ENCODE results near the gene KCNIP4.
"Not testable (repeated sequence)": the region's sequence is repeated elsewhere in the genome, so short reads cannot be mapped to it uniquely, and the experiment has no call there.

KCNIP4 gene

DNA sequence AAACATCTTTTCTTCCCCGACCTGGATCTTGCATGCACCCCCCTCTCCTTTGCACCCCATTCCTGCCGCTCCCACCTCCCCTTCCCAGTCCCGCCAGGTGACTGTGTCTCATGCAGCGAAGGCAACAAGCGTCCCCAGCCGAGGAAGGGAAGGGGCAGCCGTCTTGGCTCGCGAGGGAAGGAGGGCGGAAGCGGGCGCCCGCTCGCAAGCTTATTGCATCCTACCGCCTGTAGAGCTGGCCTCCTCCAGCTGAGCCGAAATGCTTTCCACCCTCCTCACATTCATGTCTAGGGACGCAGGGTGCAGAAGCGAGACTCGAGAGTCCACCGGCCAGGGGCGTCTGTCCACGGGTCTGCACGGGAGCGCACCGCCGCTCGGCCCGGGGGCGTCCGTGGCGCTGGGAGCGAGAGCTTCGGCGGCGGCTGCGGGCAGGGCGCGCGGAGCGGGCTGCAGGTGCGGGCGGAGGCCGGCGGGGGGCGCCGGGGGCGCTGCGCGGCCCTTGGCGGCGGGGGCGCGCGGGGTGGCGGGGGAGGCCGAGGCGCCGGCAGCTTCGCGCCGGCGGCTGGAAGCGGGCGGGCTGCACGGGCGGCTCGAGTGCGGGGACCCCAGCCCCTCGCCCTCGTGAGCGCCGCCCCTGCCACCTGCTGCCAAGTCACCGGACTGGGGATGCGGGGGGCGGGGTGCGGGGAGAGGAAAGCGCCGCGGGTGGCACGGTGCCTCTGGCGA, at the start of gene KCNIP4:
Gene KCNIP4, minus strand, starts transcription at position 426 of the 726 bp plus-strand sequence.
- DNase-seq: no peak

GRCh38 chr4:21996618-21997017, 48.0 kb upstream of the KCNIP4 start:
- not testable (repeated sequence) for DNase-seq

- no peak for DNase-seq
Observed at GRCh38 chr4:21992330-21992729, 43.8 kb upstream of the KCNIP4 start.

DNA sequence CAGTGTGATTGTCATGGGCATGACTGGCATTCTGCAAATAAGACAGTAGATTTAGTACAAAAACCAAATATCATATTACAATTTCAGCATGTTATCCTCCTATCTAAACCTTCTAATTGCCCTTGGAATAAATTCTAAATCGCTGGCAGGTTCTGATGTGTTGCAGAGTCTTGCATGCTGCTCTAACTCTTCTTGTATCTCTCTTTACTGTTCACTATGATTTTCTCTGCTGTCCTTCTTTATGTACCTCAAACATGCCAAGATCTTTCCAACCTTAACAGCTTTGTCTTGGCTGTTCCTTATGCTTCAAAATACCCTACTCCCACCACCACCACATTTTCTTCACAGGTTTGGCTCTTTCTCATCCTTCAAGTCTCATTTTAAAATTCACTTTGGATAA, 43.0 kb upstream of the KCNIP4 start:
- no peak for DNase-seq

DNA sequence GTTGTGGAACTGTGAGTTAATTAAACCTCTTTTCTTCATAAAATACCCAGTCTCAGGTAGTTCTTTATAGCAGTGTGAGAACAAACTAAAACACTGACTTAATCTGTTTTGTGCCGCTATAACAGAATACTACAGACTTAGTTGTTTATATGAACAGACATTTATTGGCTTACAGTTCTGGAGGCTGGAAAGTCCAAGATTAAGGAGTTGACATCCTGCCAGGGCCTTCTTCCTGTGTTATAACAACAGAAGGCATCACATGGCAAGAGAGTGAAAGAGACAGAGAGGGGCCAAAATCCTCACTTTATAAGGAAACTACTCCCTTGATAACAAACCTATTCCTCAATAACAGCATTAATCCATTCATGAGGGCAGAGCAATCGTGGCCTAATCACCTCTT, 42.5 kb upstream of the KCNIP4 start:
- DNase-seq: no peak

- no peak for DNase-seq
Observed at GRCh38 chr4:21989351-21989750, 40.8 kb upstream of the KCNIP4 start.

DNA sequence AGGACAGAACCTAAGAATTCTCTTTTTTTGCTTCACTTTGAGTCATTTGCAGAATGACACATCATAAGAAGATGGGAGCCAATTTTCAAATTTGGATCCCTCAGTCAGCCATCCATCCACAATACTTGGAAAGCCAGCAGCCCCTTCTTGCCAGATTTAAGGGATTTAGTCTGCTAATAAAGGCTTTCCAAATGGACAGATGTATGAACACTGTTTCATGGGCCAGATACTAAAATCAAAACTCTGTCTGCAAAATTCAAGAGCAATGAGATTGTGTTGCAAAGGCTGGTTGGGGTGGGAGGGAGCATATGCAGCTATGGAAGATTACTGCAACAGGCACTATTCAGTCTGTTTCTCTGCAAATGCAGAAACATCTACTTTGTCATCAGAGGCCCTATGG, 37.7 kb upstream of the KCNIP4 start:
- DNase-seq: no peak

DNA sequence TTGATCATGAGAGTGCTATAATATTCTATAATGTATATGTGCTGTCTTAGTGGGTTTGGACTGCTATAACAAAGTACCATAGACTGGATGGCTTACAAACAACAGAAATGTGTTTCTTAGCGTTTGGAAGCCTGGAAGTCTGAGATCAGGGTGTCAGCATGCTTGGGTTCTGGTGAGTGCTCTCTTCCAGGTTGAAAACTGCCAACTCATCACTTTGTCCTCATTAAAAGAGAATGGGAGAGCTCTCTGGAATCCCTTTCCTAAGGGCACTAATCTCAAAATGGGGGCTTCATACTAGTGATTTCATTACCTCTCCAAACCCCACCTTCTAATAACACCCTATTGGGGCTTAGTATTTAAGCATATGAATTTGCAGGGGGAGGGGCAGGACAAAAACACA, 33.5 kb upstream of the KCNIP4 start:
- DNase-seq: no peak

DNA sequence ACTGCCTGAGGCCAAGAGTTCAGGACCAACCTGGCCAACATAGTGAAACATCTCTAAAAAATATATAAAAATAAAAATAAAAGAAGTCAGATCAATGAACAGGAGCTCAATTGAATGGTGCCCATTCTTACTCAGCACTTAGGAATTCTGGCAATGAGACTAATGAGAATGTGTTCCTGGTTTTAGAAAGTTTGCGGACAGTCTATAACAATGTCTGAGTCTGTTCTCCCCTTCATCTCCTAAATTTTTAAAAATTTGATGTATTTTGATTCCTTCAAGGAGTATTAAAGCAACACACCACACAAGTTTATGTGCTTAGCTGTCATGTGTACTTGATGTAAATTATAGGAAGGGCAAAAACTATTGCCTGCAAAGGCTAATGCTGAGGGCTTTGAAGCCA, 30.6 kb upstream of the KCNIP4 start:
- DNase-seq: no peak

- DNase-seq: no peak
Observed at GRCh38 chr4:21976166-21976565, 27.6 kb upstream of the KCNIP4 start.

- DNase-seq: no peak
Observed at GRCh38 chr4:21973850-21974249, 25.3 kb upstream of the KCNIP4 start.

DNA sequence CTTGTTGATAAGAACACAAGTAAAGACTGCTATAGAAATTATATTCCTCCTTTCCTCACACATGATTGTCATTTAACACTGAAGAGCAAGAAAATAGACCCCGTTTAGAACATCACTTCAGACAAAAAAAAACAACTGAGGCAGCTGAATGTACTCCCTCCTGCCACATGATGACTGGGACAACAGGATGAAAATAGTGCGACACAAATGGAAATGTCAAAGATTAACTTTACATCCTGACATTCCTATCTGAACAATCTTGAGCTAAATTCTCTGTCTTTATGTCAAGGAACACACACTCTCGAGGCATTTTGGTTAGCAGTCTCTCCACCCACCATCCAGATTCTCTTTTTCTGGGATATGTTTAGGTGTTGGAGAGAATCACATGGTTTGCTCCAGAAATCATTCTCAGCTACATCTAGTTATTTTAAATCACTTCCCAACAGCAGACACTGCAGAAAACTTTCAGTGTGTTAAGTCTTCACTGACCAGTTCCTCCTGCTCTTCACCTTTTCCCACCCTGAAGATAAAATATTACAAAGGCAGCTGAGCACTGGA, 16.3 kb upstream of the KCNIP4 start:
- no peak for DNase-seq

DNA sequence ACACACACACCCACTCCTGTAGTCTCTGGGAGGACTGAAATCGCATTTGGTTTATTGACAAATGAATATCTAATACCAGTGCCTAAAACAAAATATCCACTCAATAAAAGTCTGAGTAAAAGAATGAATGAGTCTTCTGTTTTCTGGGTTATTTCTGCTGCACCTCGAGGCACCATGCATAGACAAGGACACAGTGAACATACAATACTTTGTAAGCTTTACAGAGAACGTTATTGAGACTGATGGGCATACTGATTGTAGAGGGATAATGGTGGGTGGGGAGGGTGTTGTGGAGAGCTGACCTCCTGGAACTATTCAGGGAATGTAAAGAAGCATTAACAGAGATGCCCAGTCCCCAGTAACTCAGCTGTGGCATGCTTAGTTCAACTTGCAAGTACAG, 14.1 kb upstream of the KCNIP4 start:
- DNase-seq: no peak

- DNase-seq: no peak
Observed at GRCh38 chr4:21960793-21961192, 12.2 kb upstream of the KCNIP4 start.

DNA sequence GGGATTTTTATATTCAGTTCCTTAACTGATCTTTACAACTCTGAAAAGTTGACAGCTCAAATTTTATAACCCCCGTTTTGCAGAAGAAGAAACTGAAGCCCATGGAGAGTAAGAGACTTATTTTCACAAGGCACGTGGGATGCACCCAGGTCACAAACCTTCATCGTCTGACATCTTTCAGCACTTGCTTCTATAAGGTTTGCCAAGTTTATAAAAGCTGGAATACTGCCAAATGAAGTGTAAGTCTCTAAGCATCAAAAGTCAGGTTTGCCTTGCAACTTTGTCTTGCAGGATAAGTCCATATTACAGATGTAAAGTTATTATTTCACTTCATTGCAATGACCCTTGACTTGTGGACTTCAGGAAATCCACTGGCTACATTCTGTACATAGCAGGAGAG, 6.3 kb upstream of the KCNIP4 start:
- no peak for DNase-seq

DNA sequence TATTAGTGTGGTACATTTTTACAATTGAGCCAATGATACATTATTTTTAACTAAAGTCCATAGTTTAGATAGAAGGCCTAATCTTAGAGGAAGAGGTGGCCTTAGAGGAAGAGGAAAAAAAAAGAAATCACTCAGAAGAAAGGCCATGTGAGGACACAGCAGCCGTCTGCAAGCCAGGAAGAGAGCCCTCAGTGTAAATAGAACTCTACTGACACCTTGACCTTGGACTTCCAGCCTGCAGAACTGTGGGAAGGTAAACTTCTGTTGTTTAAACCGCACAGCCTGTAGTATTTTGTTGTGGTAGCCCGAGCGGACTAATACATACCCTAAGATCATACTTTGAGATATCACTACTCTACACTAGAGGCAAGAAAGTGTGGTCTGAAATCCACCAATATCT, 5.1 kb upstream of the KCNIP4 start:
- DNase-seq: no peak

- DNase-seq: no peak
Observed at GRCh38 chr4:21952549-21952948, 4.0 kb upstream of the KCNIP4 start.

GRCh38 chr4:21949073-21949457, 493 bp upstream of the KCNIP4 start:
- no peak for DNase-seq

- DNase-seq: no peak
Observed at GRCh38 chr4:21947791-21948346, 703 bp downstream of the KCNIP4 start.

DNA sequence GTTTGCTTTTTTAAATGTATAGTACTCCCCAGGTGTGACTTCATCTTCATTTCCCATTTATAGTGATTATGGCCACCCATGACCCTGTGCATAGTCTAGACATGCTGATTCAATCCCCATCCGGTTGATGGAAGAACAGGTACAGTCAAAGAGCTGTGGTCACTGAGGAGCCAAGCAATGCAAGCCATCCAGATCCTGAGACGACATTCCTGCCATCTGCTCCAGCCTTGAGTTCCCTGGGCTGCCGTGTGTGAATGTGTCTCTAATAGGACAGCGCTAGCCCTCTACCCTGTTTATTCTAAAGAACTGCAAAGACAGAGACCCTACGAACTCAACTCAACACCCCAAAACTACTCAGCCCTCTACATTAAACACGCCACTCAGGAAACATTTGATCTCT, 1.7 kb downstream of the KCNIP4 start:
- no peak for DNase-seq

- peak; percentile 30 for DNase-seq
Observed at GRCh38 chr4:21921526-21922180, 26.9 kb downstream of the KCNIP4 start.

DNA sequence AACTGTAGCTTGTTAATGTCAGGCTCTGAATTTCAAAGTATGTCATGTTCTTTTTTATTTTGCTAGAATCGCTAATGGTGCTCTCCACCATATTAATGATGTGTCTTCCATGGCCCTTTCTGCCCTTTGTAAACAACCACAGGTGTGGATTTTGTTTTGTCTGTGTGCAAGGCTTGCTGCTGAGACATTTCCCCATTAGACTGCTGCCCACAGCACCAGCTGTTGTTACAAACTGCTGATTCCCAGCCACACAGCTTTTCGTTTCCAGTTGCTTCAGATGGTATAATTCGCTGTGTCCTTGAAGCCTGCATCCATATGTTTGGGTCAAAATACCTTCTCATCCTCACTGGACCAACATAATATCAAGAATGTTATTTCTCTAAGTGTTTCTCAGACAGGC, 32.8 kb downstream of the KCNIP4 start:
- no peak for DNase-seq

GRCh38 chr4:21901831-21902230, 46.7 kb downstream of the KCNIP4 start:
- DNase-seq: peak; percentile 14

DNA sequence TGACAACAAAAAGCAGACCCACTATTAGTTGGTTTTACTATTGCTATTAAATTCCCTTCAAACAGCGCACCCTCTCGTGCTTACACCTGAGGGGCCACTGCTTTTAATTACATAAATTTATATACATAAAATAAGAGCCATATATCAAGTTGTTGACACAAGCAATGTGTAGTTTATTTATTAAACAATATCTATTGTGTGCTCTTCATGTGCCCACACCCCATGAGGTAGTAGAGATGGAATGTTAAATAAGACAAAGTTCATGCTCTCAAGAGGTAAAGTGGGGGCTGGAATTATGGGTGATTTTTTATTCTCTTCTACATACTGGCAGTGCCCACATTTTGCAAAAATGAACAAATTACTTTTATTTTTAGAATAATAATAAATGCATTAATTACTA, 47.3 kb downstream of the KCNIP4 start:
- no peak for DNase-seq

Measured in kidney glomerular epithelial cell (primary cell).